DMS153 (cell line): ENCODE results near the gene KIAA0319L.
A peak's percentile ranks its signal among the peaks of the same experiment; 100 is the strongest.
"Not testable (repeated sequence)": the region's sequence is repeated elsewhere in the genome, so short reads cannot be mapped to it uniquely, and the experiment has no call there.

Source experiments
- DNase-seq: peaks from one replicate; lab custom pipeline; 2025; lab: John Stamatoyannopoulos, UW

KIAA0319L gene

DNA sequence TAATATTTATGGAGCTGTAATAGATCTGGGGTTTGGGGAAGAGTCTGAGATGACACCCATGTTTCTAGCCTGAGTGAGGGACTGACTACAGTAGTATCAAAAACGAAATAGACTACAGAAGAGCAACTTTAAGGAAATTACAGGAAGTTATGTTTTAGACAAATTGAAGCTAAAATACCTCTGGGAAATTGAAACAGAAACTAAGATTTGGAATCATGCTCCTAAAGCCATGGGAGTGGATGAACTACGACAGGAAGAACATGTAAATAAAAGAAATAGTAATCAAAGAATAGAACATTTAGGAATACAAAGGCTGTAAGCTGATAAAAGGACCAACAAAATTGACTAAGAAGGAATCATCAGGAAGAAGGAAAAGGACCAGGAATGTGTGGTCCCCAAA lies 68.9 kb downstream of the KIAA0319L start:
- no peak for DNase-seq

DNA sequence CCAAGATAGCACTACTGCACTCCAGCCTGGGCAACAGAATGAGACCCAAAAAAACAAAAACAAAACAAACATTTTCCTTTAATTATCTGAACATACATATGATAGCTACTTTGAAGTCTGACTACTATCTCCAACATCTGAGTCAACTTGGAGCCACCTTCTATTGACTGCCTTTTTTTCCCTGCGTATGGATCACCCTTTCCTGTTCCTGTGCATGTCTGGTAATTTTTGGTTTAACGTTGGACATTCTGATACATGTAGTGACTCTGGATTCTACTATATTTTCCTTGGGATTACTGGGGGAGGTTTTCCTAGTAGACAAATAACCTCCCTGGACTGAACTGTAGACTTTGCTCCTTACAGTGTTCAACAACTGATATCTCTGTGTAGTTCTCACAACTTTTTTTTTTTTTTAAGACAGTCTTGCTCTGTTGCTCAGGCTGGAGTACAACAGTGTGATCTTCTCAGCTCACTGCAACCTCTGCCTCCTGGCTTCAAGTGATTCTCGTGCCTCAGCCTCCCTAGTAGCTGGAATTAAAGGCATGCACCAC lies 70.3 kb downstream of the KIAA0319L start:
- no peak for DNase-seq

DNA sequence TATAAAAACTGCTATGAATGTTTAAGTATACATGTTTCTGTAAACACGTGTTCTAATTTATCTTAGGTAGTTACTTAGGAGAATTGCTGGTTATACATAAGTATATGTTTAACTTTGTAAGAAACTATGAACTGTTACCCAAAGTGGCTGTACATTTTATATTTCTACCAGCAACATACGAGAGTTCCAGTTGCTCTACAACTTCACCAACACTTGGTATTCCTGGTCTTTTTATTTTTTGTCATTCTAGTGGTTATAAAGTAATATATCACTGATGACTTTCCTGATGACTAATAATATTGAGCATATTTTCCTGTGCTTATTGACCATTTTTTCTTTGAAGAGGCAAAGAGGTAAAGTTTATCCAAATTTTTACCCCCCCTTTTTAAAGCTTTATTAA lies 76.0 kb downstream of the KIAA0319L start:
- no peak for DNase-seq

DNA sequence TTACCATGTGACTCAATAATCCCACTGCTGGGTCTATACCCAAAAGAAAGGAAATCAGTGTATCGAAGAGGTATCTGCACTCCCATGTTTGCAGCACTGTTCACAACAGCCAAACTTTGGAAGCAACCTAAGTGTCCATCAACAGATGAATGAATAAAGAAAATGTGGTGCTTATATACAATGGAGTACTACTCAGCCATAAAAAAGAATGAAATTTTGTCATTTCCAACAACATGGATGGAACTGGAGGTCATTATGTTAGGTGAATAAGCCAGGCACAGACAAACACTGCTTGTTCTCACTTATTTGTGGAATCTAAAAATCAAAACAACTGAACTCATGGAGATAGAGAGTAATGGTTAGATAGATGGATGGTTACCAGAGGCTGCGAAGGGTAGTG lies 79.3 kb downstream of the KIAA0319L start:
- DNase-seq, result no peak

GRCh38 chr1:35475856-35476674 lies 81.1 kb downstream of the KIAA0319L start:
- DNase-seq, result peak; percentile 30

GRCh38 chr1:35475356-35475755 lies 81.8 kb downstream of the KIAA0319L start:
- no peak for DNase-seq

DNA sequence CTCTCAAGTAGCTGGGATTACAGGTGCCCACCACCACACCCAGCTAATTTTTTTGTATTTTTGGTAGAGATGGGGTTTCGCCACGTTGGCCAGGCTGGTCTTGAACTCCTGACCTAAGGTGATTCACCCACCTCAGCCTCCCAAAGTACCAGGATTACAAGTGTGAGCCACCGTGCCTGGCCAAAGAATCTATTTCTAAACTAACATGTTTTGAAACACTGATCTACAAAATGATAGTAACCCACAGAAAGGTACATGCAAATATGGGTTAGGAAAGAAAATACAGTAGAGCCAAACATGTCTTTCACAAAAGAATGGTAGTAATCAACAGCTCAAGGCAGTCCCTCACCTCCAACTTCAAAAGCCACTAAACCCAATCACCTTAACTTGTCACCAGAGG lies 84.0 kb downstream of the KIAA0319L start:
- not testable (repeated sequence) for DNase-seq

- no peak for DNase-seq
These were observed 86.1 kb downstream of the KIAA0319L start for GRCh38 chr1:35470977-35471613.

GRCh38 chr1:35466120-35466519 lies 91.1 kb downstream of the KIAA0319L start:
- DNase-seq, result no peak

DNA sequence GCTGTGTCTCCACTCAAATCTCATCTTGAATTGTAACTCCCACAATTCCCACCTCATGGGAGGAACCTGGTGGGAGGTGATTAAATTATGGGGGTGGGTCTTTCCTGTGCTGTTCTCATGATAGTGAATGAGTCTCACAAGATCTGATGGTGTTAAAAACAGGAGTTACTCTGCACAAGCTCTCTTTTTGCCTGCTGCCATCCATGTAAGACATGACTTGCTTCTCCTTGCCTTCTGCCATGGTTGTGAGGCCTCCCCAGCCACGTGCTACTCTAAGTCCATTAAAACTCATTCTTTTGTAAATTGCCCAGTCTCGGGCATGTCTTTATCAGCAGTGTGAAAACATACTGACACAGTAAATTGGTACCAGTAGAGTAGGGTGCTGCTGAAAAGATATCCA lies 93.5 kb downstream of the KIAA0319L start:
- not testable (repeated sequence) for DNase-seq

- DNase-seq, result no peak
These were observed 94.0 kb downstream of the KIAA0319L start for GRCh38 chr1:35463232-35463631.

DNA sequence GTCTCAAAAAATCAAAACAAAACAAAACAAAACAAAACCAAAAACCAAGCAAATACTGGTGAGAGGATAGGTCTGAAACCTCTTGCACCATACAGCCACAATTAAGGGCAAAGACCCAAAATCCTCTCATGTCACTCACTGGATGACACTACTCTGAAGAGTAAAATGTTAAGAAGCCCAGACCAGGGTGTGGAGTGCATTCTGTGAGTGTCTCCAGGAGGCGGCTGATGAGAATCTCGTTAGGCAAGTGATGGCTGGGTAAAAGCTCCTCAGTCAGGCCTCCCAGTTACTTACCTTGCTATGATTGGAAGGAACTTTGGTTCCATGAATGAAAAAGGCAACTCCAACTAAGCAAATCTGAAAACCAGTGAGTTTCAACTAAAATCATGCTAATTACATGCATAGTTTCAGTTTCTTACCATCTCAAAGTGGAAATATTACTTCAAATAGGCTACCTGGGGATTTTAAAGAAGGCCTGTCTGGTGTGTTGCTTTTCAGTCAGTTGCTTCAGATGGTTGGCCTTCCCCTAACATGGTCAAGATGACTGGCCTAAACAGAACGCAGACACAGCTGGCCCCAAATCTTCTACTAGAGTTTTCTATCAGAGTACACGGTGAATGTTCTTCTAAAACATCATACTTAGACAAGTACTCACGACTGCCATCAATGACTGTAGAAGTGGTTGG lies 95.1 kb downstream of the KIAA0319L start:
- DNase-seq, result no peak

- no peak for DNase-seq
These were observed 96.4 kb downstream of the KIAA0319L start for GRCh38 chr1:35460796-35461195.

GRCh38 chr1:35454616-35455015 lies 102.6 kb downstream of the KIAA0319L start:
- DNase-seq, result no peak

DNA sequence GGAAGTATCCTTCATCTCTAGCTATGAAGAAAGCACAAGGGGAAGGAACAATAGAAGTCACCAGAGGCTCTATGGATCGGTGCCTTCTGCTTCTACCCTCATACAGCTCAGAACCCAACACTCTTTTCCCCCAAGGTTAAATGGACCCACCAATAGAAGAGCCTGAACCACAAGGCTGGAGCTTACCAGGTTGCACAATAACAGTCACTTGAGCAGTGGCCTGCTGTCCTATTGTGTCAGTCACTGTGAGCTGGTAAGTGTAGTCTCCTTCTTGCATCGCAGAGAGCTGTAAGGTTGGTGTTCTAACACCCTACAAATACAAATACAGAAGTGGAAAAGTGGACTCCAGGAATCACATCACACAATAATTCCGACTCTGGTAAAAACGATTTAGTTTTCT lies 103.0 kb downstream of the KIAA0319L start:
- no peak for DNase-seq

GRCh38 chr1:35453031-35453430 lies 104.2 kb downstream of the KIAA0319L start:
- DNase-seq, result no peak

GRCh38 chr1:35452106-35452774 lies 105.0 kb downstream of the KIAA0319L start:
- no peak for DNase-seq

DNA sequence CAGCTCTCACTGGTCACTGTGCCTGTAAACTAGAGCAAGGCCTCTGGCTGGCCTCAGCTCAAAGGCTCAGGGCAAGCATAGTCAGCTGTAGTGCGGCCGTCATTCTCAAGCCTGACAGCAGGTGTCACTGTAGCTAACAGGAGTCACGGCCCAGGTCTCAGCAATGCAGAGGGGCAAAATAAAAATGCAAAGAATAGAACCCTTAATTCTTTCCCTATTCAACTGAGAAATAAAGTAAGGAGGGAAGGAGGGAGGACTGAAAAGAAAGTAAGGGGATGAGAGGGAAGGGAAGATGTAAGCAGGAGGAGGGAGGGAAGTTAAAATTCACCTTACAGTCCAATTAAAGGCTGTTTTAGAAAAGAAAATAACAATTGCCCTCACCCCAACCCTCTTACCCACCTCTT lies 106.1 kb downstream of the KIAA0319L start:
- peak; percentile 47 for DNase-seq

DNA sequence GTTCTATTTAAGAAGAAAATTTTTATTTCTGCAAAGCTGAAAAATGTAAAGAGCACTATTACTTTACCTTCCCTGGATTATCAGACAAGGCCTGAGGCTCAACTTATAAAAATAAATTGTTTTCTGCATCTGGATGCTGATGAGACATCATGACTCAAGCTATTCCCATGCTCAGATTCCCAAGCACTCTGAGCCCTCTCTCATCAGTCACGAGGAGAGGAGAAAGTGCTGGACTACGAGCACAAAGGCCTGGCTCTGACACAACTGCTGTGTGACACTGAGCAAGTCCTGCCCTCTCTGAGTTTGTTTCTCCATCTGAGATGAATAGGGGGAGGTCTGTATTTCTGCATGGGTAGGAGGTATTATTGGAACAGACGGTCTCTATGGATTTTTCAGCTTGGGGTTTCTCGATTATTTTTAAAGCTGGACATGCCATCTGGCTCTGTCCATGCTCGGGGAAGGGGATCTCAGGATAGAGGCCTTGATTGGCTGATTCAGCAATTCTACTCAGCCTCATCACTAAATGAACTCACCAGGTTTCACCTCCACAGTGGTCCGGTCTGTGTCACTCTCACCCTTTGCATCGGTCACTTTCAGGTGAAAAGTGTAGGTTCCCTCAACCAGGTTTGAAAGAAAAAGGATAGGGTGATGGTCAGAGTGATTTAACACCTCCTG lies 107.7 kb downstream of the KIAA0319L start:
- DNase-seq, result no peak

DNA sequence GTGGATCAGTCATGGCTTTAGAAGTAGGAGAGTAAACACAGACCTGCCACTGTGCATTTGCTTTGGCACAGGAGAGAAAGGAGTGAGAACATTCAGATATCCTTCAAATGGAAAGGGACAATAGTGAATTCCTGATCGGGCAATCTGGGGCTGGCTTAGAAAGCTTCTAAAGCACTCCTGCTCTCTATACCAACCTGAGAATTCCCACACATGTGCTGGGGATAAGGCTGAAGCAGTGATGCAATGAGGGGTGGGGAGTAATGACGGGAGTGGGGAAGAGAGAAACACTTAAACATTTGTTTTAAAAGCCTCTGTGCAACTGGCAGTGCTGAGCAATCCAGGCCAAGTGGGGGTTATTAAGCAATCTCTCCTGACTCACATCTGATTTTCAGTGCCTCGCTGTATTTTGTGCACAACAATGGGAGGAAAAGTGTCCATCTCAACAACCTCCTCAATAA lies 108.8 kb downstream of the KIAA0319L start:
- DNase-seq, result no peak

- DNase-seq, result no peak
These were observed 109.9 kb downstream of the KIAA0319L start for GRCh38 chr1:35447278-35447677.

DNA sequence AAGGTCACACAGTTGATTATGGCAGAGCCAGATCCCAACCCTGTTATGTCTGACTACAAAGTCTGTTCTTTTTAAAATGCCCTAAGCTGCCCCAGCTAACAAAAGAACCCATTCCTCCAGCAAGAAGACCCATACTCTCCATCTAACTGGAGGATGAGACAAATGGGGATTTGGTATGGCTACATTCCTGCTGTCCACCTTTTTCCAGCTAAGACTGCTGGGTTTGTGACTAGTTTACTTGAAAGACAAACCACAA lies 112.8 kb downstream of the KIAA0319L start:
- DNase-seq, result no peak
